PC-3 (cell line): ENCODE data around the gene PDE6A. TPM values are rescaled to one million over a fixed set of nuclear protein-coding genes. Genes with fewer than 3 reads are reported as not detected.
"Not testable (repeated sequence)": the region's sequence is repeated elsewhere in the genome, so short reads cannot be mapped to it uniquely, and the experiment has no call there.

Source experiments
- ATAC-seq: fragments of 200-7000 bp; cut with Tn5 transposase; 2 replicates; pipeline ENCODE4 v1.9.1; 2020; ENCODE audit warnings: mild to moderate bottlenecking, moderate library complexity
- BruUV-seq: library from RNA; stranded (reverse); fragments of 400-500 nt; replicated peaks from 2 replicates; lab custom pipeline; 2021; lab: Mats Ljungman, UMichigan
- CTCF ChIA-PET: fragments of 300-600 bp; sonication (Branson Sonifier 250); formaldehyde crosslinking; loops from one replicate; lab custom pipeline; 2022; ENCODE audit warnings: antibody characterized with exemption; lab: Charles Lee
- POLR2A ChIA-PET: fragments of 300-600 bp; sonication (Branson Sonifier 250); formaldehyde crosslinking; loops from one replicate; lab custom pipeline; 2022; ENCODE audit warnings: antibody characterized with exemption; ENCODE audit not compliant: unreplicated experiment; lab: Charles Lee
- DNase-seq: peaks from one replicate; pipeline ENCODE4 v3.0.0-alpha.2; 2015
- H2AFZ ChIP-seq: fragments of 300-600 bp; sonication (generic); 2 replicates; pipeline ENCODE4 v1.6.0; 2016; ENCODE audit warnings: antibody characterized with exemption, low read length
- H3F3A ChIP-seq: fragments of 300-600 bp; sonication (generic); one replicate; pipeline ENCODE4 v1.6.0; 2017; ENCODE audit warnings: antibody characterized with exemption, low read length, control low read depth, mild to moderate bottlenecking; ENCODE audit not compliant: unreplicated experiment
- H3K27ac ChIP-seq: fragments of 300-600 bp; sonication (generic); 2 replicates; pipeline ENCODE4 v1.5.1; 2016; ENCODE audit warnings: mild to moderate bottlenecking, low read length
- H3K27me3 ChIP-seq: fragments of 300-600 bp; sonication (generic); 2 replicates; pipeline ENCODE4 v1.6.1; 2016; ENCODE audit warnings: low read length, mixed read lengths
- H3K36me3 ChIP-seq: fragments of 300-600 bp; sonication (generic); 2 replicates; pipeline ENCODE4 v1.6.1; 2016; ENCODE audit warnings: low read depth, mixed run types, low read length, mixed read lengths
- H3K4me1 ChIP-seq: fragments of 300-600 bp; sonication (generic); 2 replicates; pipeline ENCODE4 v1.5.1; 2016; ENCODE audit warnings: low read length; ENCODE audit not compliant: insufficient read depth
- H3K4me2 ChIP-seq: fragments of 300-600 bp; sonication (generic); 2 replicates; pipeline ENCODE4 v1.6.0; 2016; ENCODE audit warnings: low read length
- H3K4me3 ChIP-seq: fragments of 300-600 bp; sonication (generic); 2 replicates; pipeline ENCODE4 v1.5.1; 2016; ENCODE audit warnings: mild to moderate bottlenecking, low read length, mixed read lengths
- H3K79me2 ChIP-seq: fragments of 300-600 bp; sonication (generic); 2 replicates; pipeline ENCODE4 v1.6.1; 2017; ENCODE audit warnings: low read length, mixed read lengths
- H3K9ac ChIP-seq: fragments of 300-600 bp; sonication (generic); 2 replicates; pipeline ENCODE4 v1.6.0; 2016; ENCODE audit warnings: mild to moderate bottlenecking, low read length
- H3K9me2 ChIP-seq: fragments of 300-600 bp; sonication (generic); replicated peaks from 2 replicates; pipeline ENCODE4 v1.6.1; 2016; ENCODE audit warnings: mixed run types, low read length, mixed read lengths
- H3K9me3 ChIP-seq: fragments of 300-600 bp; sonication (generic); 2 replicates; pipeline ENCODE4 v1.6.1; 2016; ENCODE audit warnings: low read length, mixed read lengths
- H4K20me1 ChIP-seq: fragments of 300-600 bp; sonication (generic); 2 replicates; pipeline ENCODE4 v1.6.1; 2016; ENCODE audit warnings: low read length, mixed read lengths
- EZH2 ChIP-seq: fragments of 300-600 bp; sonication (generic); IDR thresholded peaks from one replicate; pipeline ENCODE4 v1.6.1; 2017; ENCODE audit warnings: antibody characterized with exemption, mild to moderate bottlenecking, low read length; ENCODE audit not compliant: unreplicated experiment
- EZH2phosphoT487 ChIP-seq: fragments of 300-600 bp; sonication (generic); IDR thresholded peaks from 2 replicates; pipeline ENCODE4 v1.6.1; 2018; ENCODE audit warnings: mild to moderate bottlenecking, antibody characterized with exemption, low read length, borderline replicate concordance
- intact Hi-C: fragments of 100-400 bp; cut with micrococcal nuclease; formaldehyde crosslinking; loops from 2 replicates; pipeline ENCODE4 v1.9.0; 2023
- total RNA-seq: library from RNA; depleted of rRNA; stranded (reverse); fragments of >200 nt; gene quantifications from 2 replicates; pipeline ENCODE4 v1.2.3, GENCODE V29; 2014
- TF ChIP-seq, protein P1 (sequence below): fragments of 300-600 bp; sonication (generic); conservative IDR thresholded peaks from 2 replicates; pipeline ENCODE4 v1.5.1; 2017; ENCODE audit warnings: antibody characterized with exemption, low read depth, mild to moderate bottlenecking, low read length

The PDE6A gene
- total RNA-seq, 1 experiment from 2014 or later = not detected

GRCh38 chr5:149886060-149886459 lies 58.5 kb downstream of the PDE6A start:
- Histone ChIP-seq H3K9me3 (no peaks in the 10 kb centered on the region), H2AFZ (no peak overlapping the region), H3K79me2 (no peaks in the 10 kb centered on the region), H3F3A (no peaks in the 10 kb centered on the region), H3K27ac (no peak overlapping the region), H3K27me3 (no peaks in the 10 kb centered on the region), H3K36me3 (no peaks in the 10 kb centered on the region), H3K9me2 (no peaks in the 10 kb centered on the region), H3K4me3 (no peak overlapping the region), H3K4me2 (no peak overlapping the region), H4K20me1 (no peaks in the 10 kb centered on the region), H3K4me1 (no peaks in the 10 kb centered on the region), H3K9ac (no peak overlapping the region)
- ATAC-seq (no peak), DNase-seq (no peak)
- BruUV-seq = no TSS peak
- intact Hi-C loops = no loop called here
- POLR2A ChIA-PET = no interaction called here
- CTCF ChIA-PET = no interaction called here
- no peak for TF ChIP-seq EZH2phosphoT487
- no peak for TF ChIP-seq EZH2
- TF ChIP-seq, protein P1, sequence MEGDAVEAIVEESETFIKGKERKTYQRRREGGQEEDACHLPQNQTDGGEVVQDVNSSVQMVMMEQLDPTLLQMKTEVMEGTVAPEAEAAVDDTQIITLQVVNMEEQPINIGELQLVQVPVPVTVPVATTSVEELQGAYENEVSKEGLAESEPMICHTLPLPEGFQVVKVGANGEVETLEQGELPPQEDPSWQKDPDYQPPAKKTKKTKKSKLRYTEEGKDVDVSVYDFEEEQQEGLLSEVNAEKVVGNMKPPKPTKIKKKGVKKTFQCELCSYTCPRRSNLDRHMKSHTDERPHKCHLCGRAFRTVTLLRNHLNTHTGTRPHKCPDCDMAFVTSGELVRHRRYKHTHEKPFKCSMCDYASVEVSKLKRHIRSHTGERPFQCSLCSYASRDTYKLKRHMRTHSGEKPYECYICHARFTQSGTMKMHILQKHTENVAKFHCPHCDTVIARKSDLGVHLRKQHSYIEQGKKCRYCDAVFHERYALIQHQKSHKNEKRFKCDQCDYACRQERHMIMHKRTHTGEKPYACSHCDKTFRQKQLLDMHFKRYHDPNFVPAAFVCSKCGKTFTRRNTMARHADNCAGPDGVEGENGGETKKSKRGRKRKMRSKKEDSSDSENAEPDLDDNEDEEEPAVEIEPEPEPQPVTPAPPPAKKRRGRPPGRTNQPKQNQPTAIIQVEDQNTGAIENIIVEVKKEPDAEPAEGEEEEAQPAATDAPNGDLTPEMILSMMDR = no peak

GRCh38 chr5:149885513-149885912 lies 59.1 kb downstream of the PDE6A start:
- intact Hi-C loops = no loop called here
- H3K79me2 ChIP-seq = no peaks in the 10 kb centered on the region
- ChIA-PET CTCF (no interaction called here), POLR2A (no interaction called here)
- no peaks in the 10 kb centered on the region for H4K20me1 ChIP-seq
- H3K9me2 ChIP-seq = no peaks in the 10 kb centered on the region
- DNase-seq (no peak), ATAC-seq (no peak)
- H2AFZ ChIP-seq = no peak overlapping the region
- H3K4me1 ChIP-seq = no peaks in the 10 kb centered on the region
- no peaks in the 10 kb centered on the region for H3K9me3 ChIP-seq
- no peak overlapping the region for H3K4me2 ChIP-seq
- no peaks in the 10 kb centered on the region for H3K36me3 ChIP-seq
- no peaks in the 10 kb centered on the region for H3F3A ChIP-seq
- no peak overlapping the region for H3K9ac ChIP-seq
- TF ChIP-seq, protein P1 = no peak
- TF ChIP-seq EZH2phosphoT487 (no peak), EZH2 (no peak)
- no peaks in the 10 kb centered on the region for H3K27me3 ChIP-seq
- H3K27ac ChIP-seq = no peak overlapping the region
- BruUV-seq = no TSS peak
- H3K4me3 ChIP-seq = no peak overlapping the region

DNA sequence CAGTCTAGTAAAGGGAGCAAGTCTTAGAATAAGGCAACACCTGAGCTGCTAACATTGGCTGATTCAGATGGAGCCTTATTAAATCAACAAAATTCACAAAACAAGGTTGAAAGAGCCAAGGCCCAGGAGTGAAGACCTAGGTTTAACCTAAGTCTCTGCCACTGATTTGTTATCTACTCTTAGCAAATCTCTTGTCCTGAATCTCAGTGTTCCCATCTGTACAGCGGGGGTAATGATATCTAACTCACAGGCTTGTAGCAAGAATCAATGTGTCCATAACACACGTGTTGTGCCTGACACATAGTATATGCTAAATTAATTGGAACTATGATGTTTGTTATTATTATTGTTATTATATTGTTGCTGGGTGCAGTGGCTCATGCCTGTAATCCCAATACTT lies 61.0 kb downstream of the PDE6A start:
- H3K9me2 ChIP-seq = no peaks in the 10 kb centered on the region
- ChIA-PET POLR2A (no interaction called here), CTCF (interaction anchor here (0.6 kb wide), 1 partner anchor 487 kb away, joined by 4 read pairs; no protein-coding TSS in a partner anchor)
- no peak overlapping the region for H3K9ac ChIP-seq
- no peaks in the 10 kb centered on the region for H4K20me1 ChIP-seq
- H2AFZ ChIP-seq = no peak overlapping the region
- no peaks in the 10 kb centered on the region for H3K36me3 ChIP-seq
- H3K27me3 ChIP-seq = no peaks in the 10 kb centered on the region
- no peak overlapping the region for H3K4me3 ChIP-seq
- no peaks in the 10 kb centered on the region for H3K9me3 ChIP-seq
- ATAC-seq (no peak), DNase-seq (no peak)
- BruUV-seq = no TSS peak
- H3K27ac ChIP-seq = no peak overlapping the region
- intact Hi-C loops = no loop called here
- no peaks in the 10 kb centered on the region for H3F3A ChIP-seq
- H3K4me1 ChIP-seq = no peaks in the 10 kb centered on the region
- no peak overlapping the region for H3K4me2 ChIP-seq
- TF ChIP-seq, protein P1 = no peak
- no peak for TF ChIP-seq EZH2phosphoT487
- TF ChIP-seq EZH2 = no peak
- no peaks in the 10 kb centered on the region for H3K79me2 ChIP-seq

DNA sequence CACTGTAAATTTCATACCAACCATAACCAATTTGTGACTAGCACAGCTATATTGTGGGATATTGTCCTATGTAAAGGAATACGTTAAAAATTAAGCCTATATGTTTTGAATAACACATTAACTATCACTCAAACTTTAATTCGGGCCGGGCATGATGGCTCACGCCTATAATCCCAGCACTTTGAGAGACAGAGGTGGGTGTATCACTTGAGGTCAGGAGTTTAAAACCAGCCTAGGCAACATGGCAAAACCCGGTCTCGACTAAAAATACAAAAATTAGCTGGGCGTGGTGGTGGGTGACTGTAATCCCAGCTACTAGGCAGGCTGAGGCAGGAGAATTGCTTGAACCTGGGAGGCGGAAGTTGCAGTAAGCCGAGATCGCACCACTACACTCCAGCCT lies 62.0 kb downstream of the PDE6A start:
- ATAC-seq, POLR2A ChIA-PET, BruUV-seq, H3K36me3 ChIP-seq, DNase-seq, H2AFZ ChIP-seq, H3K4me3 ChIP-seq, H3K4me2 ChIP-seq, CTCF ChIA-PET, intact Hi-C loops, H3K79me2 ChIP-seq, H3K27me3 ChIP-seq, H3K9me2 ChIP-seq, H3K4me1 ChIP-seq, H4K20me1 ChIP-seq, H3K9me3 ChIP-seq, H3F3A ChIP-seq, H3K9ac ChIP-seq, H3K27ac ChIP-seq: not testable (repeated sequence)
